Activated T-cell treated with anti-CD3 and anti-CD28 coated beads for 4 hours (primary cell): ENCODE results near the gene TAF3.

Source experiments
- DNase-seq: peaks from one replicate; pipeline ENCODE4 v3.0.0-alpha.2; 2020

TAF3 gene

GRCh38 chr10:8035641-8036470 lies 217.6 kb downstream of the TAF3 start:
- no peak for DNase-seq

DNA sequence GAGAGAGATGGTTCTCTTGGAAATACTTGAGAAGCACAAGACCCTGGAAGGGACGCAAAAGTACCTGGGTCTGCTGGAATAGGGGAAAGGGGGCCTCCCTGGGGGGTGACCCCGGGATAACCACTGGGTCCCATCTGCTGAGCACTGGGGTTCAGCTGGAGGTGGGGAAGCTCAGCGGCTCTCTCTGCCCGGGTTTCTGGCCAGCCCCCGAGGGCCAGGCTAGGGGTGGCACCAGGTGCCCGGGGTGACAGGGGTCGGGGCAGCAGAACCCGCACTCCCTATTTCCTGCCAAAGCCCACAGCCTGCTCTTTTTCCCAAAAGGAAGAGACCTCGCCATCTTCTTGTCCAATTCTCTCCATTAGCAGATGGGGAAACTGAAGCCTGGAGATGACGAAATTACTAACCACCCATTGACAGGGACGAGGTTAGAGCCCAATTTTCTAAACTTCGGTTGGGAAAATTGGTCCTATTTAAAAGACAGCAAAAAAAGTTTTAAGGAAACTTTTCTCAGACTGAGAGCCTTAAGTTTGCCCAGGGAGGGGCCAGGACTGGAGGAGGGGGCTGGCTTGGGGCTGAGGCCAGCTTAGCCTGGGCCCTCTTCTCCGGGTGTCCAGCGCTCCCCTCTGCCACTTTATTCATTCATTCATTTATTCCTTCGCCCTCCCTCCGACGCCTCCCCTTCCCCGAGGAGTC lies 218.3 kb downstream of the TAF3 start:
- DNase-seq: no peak

DNA sequence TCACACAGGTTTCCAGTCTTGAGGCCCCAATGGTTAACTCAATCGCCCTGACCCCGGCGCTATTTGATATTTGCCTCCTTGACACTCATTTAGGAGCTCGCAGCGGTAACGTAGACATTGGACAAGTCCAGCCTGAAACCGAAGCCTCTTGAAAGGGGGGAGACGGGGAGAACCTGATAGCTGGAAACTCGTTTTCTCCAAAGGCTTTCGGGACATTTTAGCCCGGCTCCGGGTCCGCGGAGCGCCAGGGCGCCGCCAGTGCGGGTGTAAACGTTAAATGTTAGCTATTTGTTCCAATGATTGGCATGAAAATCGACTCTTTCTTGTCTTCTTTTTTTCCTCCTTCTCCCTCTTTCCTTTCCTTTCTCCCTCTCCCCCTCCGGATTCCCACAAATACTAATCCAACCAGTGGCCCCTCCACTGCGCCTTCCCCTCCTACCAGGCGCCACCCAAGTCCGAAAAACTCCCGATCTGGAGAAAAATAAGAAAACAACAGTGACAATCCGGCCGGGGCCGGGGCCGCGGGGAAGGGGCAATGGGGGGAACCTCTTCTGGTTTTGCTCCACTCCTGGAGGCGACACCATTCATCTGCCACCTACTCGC lies 219.0 kb downstream of the TAF3 start:
- DNase-seq: no peak

GRCh38 chr10:8037941-8038894 lies 219.9 kb downstream of the TAF3 start:
- DNase-seq: no peak

- no peak for DNase-seq
Measured at GRCh38 chr10:8039321-8039881, 221.1 kb downstream of the TAF3 start.

DNA sequence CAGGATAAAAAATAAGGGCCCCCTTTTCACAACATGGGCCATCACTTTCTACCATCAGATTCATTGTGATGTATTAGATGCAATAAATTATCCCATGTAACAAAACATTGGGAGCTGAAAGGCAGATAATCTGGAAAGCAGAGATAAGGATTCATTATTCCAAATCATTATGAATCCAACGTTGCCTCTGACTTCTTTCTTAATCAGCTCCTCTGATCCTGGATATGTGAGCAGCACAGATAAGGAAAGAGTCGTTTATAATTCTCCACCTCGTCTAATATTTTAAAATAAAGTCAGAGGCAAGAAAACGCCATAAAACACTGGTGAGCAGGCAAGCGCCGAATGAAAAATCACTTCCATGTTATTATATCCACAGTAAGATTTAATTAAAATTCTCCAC lies 222.3 kb downstream of the TAF3 start:
- no peak for DNase-seq

- no peak for DNase-seq
Measured at GRCh38 chr10:8041284-8041991, 223.1 kb downstream of the TAF3 start.

- DNase-seq: no peak
Measured at GRCh38 chr10:8041992-8042720, 223.9 kb downstream of the TAF3 start.

DNA sequence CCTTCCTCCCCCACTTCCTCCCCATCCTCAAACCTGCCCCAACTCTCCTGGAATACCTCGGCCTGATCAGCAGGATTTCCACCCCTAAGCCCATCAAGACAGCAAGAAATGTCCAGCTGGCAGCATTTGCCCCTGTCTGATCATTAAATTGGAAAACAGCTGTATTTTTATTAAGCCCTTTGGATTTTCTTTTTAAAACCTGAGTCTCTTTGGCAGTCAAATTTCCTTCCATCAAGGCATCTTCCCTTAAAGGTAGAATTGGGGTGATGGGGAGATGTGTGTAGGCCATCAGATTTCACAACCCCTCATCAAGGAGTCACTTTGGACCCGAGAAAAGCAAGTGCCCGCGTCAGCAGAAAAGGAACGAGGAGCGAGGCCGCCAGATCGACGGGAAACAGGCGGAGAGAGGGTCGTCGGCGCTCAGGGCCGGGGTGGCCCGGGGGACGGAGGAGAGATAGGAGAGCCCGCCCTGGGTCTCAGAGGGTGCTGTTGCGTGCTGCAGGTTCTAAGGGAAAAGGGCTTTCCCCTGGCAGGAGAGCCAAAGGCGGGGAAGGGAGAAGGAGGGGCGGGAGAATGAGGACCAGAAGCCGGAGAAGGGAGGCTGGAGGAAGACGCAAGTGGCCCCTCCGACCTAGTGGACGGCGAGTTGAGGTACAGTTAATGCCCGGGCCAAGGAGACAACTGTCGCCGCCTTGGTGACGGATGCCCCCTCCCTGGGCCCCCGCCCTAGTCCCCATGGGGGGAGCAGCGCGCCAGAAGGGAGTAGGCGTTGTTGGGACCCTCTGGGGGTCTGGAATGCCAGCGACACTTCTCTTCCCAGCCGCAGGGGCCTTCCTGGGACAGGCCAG lies 224.6 kb downstream of the TAF3 start:
- no peak for DNase-seq

DNA sequence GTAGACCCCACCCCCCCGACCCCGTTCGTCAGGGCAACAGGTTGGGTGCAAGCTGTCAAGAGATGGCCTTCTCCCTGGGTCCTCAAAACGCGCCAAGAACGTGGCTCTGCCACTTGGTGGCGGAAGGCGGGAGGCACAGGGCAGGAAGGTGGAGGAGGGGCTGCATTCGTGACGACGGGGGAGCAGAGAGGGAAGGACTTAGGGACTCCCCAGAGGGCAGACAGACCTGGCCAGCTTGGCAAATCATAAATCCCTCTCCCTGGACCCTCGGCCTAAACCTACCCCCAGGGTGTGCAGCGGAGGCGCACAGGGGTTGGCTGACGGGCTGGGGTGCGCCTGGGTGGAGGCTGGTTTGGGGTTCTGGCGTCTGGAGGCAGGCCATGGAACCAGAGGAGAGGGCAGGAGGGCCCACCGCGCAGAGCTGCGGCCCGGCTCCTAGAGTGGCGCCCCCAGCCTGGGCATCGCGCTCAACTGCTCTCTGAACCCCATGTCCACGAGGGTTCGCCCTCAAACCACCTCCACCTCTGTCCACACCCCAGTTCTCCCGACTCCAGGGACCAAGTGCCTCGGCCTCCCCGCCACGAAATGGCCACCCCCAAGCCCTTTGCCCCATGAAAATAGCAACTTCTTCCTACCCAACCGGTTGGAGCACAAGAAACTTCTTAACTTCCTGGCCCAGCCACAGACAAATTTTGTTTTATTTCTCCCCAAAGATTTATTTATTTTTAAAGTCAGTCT lies 225.4 kb downstream of the TAF3 start:
- DNase-seq: no peak

- no peak for DNase-seq
Measured at GRCh38 chr10:8044331-8044907, 226.1 kb downstream of the TAF3 start.

- DNase-seq: no peak
Measured at GRCh38 chr10:8044908-8045725, 226.8 kb downstream of the TAF3 start.

GRCh38 chr10:8045726-8046494 lies 227.6 kb downstream of the TAF3 start:
- no peak for DNase-seq

DNA sequence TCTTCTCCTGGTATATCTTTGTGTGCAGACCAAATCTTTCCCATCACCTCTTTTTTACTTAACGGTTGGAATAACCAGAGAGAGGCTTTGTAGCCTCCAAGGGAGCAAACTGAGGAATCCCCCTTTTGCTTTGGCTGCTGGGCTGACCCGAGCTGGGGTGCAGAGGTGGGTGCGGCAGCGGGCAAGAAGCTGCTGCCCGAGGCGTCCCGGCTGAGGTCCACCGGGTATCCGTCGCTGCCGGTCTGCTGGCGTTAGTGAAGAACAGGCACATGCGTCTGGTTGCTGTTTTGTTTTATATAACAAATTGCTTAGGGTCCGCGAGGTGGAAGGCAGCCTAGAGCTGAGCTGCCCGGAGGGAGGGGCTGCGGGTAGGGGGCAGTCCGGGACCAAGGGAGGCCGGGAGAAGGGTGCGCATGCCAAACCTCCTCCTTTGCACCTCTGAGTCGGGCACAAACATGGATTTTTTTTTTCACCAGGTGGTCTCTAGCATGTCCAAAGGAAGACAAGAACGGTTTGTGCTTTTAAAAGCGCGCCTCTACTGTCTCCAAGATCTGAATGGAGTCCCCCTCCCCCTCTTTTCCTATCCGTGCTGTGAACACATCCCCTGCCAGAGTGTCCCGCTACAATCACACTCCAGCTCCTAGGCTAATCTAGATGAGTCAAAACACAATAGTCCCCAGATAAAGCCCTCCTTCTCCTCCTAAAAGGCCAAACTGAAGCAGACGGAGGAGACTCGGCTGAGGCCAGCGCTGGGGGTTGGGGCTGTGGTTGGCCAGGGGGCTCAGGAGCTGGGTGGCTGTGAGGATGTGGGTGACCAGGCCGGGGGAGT lies 229.4 kb downstream of the TAF3 start:
- no peak for DNase-seq

GRCh38 chr10:8048281-8049008 lies 230.1 kb downstream of the TAF3 start:
- DNase-seq: peak; percentile 60
